CD4-positive, alpha-beta T cell treated with Interleukin-21 for 1 hour (primary cell): ENCODE data around the gene DAB1.

Source experiments
- DNase-seq: peaks from one replicate; pipeline ENCODE4 v3.0.0-alpha.2; 2020

The DAB1 gene

DNA sequence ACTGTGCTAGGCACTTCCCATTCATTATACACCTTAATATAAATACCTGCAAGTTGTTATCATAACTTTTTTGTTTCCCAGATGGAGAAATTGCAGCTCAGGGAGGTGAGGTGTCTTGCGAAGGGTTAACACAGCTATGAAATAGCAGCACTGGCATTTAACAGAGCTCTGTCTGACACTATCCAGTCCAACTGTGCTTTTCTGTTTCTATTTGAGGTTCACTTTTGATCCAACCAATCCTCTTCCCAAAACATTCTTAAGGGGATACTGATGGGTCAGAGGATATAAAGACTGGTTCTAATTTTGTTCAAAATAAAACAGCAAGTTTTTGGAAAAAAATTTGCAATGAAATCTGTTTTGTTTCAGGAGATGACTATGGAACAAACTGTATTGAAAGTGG is 411.5 kb downstream of the DAB1 start:
- no peak for DNase-seq

DNA sequence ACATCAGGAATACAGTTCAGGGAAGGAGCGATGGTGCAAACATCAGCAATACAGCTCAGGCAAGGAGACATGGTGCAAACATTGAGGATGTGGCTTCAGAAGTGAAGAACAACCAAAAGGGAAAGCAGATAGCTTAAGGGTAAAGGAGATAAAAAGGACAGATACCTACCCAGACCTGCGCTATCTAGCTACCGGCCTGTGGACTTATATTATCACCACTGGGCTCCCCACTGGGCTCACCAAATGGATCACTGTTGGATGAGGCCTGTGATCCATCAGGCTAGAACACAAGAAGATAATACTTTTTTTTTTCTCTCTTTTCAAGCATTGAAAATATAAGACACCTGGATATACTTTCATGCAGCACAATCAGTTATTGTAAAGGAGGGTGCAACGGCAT is 413.3 kb downstream of the DAB1 start:
- DNase-seq, result no peak

DNA sequence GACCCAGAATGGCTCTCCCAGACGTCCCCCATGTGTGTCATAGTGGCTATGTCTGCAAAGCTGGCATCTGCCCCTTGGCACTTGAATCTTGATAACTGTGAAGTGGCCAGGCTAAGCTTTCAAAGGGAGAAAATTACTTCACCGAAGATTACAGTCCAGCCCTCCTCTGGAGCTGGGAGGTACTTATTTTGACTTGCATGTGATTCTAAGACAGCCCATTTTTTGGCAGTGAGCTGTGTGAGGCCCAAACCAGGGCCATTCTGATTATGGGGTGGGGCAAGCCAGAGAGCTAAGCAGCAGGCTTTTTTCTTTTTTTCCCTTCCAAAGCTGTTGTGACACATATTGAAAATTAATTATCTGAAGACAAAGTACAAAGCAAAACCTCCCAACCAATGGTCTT is 415.9 kb downstream of the DAB1 start:
- DNase-seq, result no peak

DNA sequence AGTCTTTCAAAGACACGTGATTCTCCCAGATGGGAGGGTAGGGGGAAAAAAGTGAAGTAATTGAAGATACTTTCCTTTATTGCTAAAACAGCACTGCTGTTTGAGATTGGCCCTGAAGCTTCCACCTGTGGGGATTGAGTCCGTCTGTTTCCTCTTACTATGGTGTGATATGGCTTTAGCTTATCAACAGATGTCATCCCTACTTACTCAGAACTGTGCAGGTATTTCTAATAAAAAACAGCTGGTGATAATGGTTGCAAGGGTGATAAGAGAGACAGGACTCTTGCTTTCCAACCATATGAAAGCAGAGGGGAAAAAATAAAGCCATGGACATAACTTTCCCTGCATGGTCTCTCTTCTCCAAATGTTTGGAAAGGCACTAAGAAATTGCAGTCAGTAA is 416.4 kb downstream of the DAB1 start:
- no peak for DNase-seq

DNA sequence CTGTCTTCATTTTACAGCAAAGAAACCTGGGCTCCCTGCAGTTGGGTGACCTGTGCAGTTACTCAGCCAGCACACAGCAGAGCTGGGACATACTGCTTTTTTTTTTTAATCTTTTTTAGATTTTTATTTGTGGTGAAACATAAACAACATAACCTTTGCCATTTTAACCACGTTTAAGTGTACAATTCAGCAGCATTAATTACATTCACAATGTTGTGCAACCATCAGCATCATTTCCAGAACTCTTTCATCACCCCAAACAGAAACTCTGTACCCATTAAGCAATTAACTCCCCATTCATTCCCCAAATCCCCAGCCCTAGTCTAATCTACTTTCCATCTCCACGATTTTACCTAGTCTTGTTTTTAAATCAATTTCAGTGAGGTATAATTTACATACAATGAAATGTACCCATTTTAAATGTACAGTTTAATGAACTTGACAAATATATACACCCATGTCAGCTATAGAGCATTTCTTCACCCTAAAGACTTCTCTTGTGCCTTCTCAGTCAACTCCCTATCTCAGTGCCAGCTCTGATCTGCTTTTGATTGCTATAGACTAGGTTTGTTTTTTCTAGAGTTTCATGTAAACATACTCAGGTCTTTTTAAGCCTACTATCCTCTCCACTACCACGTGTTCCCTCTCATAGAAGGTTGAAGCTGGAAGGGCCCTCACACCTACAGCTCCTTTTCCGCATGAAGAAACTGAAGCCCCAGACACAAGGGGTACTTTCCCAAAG is 420.3 kb downstream of the DAB1 start:
- DNase-seq, result no peak

DNA sequence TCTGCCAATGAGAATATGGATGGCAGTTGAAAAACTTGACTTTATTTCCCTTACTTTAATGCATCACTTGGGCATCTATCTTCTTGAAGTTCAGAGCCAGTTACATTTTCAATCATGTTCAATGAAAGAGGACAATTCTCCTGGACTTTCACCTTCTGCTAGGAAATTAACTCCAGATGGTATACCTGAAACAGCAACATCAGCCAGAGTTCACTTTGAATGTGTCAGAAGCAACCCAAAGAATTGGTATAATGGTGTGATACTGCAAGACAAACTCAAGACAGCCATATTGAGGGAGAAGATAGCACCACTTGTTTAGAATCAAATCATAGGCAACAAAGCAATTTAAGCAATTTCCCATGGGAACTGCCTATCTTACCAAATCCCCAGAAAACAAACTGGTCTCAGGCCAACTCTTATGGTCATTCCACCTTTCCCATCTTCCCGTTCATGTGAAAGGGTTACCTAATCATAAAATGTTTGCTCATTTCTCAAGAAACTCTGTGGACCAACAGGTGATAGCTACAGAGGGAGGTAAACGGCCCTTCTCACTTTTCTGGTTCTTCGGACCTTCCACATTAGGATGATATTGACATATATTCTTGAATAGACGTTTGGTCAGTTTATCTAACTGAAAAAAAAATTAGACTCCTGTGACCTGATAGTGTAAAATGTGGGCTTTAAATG is 428.3 kb downstream of the DAB1 start:
- DNase-seq, result no peak

DNA sequence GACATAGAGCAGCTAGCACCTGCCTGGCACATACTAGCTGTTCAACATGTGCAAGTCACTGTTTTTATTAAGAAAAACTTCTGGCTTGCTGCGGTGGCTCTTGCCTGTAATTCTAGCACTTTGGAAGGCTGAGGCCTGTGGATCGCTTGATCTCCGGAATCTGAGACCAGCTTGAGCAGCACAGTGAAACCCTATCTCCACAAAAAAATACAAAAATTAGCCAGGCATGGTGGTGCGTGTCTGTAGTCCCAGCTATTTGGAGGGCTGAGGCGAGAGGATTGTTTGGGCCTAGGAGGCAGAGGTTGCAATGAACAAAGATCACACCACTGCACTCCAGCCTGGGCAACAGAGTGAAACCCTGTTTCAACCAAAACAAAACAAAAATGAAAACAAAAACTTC is 430.4 kb downstream of the DAB1 start:
- no peak for DNase-seq

DNA sequence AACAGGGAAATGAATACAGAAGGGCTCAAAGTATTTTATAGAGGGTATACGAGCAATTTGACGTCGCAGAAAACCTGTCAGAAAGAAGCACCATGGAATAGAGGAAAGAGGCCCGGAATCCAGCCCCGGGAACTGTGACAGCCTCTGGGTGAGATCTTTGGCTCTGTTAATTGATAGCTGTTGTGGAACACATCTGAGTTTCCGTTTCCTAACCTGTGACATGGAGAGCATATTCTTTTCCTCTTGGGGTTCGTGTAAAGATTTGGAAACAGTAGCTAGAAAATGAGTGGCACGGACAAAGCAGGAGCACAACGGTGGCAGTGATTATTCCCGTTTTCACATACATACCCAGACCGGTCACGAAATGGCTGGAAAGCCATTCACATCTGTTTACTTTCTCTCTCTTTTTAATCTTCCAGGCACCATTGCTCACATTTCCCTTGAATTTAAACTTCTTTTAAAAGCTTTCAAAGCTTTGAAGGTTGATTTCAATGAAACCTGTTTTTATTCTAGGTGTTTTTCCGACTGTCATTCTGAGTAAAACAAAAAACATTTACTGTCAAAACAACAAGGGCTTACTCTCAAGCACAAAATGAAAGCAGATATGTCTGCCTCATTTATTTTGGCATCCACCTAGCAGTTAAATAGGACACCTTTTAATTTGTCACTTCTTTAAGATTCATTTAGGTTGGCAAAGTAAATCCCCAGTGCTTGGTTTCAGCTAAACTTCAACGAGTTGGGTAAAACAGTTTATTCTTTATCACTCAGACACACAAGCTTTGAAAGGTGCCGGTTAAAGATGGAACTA is 431.3 kb downstream of the DAB1 start:
- DNase-seq, result no peak

DNA sequence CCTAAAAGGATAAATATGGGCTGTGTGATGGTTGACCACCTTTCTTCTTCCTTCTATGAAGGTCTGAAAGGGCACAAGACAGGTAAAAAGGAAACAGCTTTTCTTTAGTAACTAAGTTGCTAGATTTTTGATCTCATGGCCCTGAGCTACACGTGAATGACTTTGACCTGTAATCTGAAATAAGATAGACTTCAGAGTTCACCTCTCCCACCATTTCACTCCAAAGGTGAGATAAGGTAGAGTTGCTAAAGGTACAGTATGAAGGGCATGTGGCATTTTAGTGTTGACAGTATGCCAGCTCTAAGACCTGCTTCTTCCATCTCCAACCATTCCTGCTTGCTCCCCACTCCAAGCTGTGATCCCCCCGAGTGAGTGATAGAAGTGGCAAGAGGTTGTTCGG is 432.3 kb downstream of the DAB1 start:
- no peak for DNase-seq

DNA sequence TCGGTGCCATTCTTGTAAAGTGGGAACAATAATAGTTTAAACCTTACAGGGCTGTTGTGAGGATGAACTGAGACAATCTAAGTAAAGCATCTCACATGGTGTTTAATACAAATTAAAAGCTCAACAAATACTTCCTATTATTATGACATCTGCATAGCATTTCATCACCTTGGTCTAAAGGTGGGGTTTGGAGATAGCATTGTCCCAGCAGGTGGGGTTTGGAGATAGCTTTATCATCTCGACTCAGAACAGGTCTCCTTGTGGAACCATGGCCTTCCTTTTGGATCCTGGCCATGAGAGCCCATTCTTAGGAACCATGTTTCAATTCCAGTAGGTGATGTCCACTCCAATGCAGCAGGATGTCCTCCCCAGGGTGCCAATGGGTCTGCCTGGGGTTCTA is 437.5 kb downstream of the DAB1 start:
- no peak for DNase-seq

DNA sequence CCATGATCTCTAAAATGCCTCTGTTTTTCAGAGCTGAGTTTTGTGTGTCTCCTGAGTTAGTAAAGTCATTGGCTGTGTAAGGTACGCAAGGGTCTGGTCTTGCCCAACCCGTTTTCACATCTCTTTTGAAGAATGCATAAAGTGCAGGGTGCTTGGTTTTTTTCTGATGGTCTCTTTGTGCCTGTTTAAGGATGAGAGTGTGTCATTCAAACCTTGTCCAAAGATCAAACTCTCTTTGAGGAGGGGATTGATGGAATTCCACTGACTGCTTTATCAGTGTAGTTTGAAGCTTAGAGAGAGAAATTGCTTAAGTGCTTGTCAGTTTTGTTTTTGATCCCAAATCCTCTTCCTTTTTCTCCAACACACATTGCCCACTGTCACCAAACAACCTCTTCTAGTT is 438.0 kb downstream of the DAB1 start:
- no peak for DNase-seq

DNA sequence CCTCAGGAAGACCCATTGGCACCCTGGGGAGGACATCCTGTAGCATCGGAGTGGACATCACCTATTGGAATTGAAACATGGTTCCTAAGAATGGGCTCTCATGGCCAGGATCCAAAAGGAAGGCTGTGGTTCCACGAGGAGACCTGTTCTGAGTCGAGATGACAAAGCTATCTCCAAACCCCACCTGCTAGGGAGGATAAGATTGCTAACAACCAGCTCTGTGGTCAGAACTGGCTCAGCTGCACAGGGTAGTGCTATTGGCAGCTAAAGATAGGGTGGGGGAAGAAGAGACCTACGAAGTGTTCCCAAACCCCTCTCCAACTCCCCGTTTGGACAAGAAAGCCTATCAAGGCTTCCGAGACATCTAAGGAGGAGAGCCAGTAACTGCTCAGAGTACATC is 440.4 kb downstream of the DAB1 start:
- no peak for DNase-seq

DNA sequence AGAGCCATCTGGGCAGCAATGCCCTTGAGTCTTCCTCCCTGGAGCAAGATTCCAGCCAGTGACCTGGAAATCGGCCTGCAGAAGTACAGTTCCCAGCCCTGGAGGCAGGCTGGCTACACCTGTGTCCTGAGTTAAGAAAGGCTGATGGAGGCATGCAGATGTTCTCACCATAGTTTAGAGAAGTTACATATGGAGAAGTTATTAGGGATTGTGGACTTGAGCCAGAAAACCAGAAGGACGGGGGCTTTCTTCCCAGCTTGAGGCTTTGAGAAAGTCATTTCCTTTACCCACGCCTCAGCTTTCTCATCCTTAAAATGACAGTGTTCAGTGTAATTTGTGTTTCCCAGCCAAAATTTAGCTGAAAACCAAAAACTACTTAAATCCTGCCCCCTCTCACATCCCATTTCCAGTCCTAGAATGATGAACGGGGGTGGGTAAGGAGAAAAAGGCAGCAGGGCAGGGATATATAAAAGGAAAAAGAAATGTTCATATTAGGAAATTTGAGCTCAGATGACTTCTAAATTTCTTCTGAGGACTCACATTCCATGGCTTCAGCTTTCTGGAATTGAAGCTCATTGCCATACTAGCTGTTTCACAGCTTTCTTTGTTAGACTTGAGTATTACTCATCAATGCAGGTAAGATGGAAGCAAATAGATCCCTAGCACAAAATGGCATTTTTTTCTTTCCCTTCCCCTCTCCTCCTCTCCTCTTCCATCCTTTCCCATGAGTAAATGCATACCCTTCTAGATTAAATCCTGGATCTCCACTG is 443.7 kb downstream of the DAB1 start:
- DNase-seq, result no peak

DNA sequence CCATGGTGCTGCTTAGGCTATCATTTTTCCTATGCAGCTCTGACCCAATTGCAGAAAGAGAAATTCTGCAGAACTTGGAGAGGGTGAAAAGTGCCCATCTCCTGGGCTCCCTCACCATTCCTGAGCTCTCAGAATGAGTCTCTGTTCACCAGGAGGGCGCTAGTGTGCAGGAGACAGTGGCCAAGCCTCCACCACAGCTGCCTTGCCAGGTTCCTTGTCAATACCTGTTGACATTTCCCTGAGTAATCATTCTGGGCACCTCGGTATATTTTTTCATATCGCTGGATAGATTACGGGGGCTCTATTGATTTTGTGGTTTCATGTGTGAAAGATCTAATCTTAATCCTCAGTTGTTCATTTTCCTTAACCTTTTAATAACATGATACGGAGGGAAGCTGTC is 445.0 kb downstream of the DAB1 start:
- DNase-seq, result no peak

DNA sequence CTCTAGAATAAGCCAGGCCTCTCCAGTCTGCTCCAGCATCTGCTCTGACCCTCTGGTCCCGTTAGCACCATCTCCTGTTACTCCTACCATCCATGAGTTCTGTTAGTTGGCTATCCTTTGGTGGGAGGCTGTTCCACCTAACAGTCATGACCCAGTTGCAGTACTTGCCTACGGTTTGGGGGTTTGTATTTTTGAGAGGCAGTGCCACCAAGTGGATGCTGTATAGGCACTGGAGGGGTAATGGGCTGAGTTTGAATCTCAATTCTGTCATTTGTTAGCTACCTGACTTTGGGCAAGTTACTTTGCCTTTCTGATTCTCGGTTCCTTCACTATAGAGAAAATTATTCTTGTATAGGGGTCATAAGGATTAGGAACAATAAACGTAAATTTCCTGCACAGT is 445.9 kb downstream of the DAB1 start:
- DNase-seq, result no peak

DNA sequence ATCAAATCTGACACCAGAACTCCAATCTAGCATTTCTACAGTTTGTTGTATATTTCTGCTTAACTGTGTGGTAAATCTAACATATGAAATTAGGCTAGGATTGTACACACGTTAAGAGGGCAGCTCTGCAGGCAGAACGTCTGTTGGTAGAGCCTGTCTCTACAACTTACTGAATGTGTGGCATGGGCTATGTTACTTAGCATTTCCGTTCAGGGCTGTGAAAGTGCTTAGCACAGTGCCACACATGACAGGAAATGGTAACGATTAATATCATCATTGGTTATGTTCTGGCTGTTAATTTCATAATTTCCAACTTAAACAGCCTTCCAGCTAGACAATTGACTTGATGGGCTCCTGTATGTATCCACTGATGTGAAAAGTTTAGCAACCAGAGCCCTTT is 448.4 kb downstream of the DAB1 start:
- no peak for DNase-seq

DNA sequence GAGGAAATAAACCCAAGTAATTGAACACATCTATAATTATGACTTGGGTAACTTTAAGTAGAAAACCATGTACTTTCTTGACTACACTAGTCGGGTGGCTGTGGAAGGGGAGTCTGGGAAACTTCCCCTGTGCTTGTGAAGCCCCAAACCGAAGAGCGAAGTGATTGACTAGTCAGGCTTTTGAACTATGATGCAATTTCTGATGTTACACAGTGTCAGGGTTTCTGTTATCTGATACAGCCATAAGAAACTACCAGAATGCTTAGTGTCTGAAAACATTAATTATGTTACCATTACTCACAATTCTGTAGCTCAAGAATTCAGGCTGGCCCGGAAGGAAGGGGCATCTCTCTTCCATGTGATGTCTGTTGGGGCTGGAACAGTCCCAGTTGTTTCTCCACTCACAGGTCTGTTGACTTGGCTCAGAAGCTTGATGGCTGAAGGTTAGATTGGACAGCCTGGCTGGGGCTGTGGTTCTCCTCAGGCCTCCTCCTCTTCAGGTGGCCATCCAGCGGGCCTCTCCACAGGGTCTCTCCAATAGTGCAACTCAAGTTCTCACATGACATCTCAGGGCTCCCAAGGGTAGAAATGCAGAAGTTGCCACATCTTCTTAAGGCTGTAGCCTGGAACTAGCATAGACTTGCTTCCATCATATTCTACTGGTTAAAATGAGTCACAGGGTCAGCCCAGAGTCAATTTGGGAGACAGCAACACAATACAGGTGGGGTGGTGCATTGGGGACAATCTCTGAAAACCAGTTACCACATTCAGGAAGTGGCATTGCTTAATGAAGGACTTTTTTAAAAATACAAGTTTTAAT is 449.7 kb downstream of the DAB1 start:
- DNase-seq, result no peak

DNA sequence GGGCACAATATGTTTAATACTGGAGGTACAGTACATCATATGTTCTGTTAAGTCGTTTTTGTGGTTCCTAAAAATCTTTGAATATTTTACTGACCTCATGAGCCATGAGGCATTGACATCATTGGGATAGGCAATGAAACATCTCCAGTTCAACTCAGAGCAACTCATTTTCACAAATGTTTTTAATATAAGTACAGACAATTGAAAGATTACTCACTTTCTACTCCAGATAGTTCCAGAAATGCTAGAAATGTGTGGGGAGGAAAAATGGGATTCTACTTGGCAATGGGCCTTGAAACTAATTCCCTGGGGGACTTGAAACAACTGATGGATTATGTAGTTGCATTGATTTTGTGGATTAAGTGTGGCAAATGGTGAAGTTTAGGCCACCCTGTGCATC is 450.9 kb downstream of the DAB1 start:
- no peak for DNase-seq

DNA sequence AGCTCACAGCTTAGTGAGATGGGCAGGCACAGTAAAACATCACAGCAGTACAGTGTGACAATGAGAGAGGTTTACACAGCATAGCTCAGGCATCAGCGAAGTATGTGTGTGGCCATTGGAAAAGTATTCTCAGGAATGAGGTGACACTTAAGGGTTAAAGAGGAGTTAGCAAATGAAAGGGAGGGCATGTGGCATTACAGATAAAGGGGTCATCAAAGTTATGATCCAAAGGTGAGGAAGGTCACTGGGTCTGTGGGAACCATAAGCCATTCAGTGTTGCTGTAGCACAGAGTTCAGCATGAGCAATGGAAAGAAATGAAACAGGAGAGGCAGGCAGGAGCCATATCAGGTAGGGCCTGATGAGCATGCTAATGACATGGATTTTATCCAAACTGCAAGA is 453.6 kb downstream of the DAB1 start:
- DNase-seq, result no peak

DNA sequence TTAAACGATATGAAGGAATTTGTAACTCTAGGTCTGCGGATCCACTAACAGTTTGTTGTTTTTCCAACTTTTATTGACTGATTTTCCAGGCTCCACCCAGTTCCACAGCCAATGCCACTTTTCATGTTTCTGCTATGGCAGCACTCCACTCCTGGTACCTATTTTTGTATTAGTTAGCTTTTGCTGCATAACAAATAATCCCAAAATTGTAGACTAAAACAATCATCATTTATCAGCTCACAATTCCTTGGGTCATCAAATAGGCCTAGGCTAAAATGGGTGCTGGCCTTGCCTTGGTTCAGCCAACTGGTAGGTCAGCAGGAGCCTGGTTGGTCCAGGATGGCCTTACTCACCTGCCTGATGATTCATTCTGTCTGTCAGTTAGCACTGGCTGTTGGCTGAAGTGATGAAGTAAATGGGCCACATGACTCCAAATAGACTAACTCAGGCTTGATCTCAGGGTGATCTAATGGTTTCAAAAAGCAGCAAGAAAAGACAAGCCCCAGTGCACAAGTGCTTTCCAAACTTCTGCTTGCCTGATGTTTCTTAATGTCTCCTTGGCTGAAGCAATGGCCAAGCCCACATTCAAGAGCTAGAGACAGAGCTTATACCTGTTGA is 454.9 kb downstream of the DAB1 start:
- DNase-seq, result no peak

DNA sequence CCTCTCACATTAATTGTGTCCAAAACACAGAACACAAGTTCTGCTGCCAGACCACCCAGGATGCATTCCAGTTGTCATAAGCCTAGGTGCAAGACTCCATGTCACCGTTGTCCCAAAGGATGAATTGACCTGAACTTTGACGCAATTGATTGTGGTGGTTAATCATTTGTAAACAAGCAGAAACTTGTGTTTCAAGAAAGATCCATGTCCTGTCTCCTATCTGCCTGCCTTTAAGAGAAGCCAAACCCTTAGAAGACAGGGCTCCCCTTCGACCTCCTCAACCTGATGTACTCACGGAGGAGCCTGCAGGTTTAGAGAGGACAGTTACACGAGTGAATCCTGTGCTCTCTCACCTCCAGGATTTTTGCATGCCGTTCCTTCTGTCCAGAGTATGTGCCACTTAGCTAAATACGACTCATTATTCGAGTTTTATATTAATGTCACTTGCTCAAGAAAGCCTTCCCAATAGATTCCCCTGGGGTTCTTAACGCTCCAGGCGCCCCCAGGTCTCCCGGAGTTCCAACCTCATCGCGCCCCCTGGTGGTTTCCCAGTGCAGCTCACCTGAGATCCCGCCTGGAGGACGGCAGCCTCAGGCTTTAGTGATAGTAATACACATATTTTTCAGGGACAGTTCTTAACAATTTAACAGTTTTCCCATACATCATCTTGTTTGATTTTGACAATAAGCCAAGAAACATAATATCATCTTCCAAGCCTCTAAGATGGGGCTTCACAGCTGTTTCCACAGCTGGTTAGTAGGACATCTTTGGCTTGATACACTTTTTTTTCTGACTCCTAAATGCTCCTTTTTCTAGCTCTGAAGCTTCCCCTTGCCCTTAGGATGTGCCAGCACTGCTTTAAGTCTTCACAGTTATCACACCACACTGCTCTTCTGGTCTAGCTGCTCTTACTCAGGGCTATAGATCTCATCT is 455.7 kb downstream of the DAB1 start:
- DNase-seq, result no peak
